Activated T-cell treated with anti-CD3 and anti-CD28 coated beads for 48 hours (primary cell): ENCODE data around the gene MET.
"Not testable (repeated sequence)": the region's sequence is repeated elsewhere in the genome, so short reads cannot be mapped to it uniquely, and the experiment has no call there.

Source experiments
- DNase-seq: peaks from one replicate; pipeline ENCODE4 v3.0.0-alpha.2; 2020; ENCODE audit warnings: low read depth

Gene MET

GRCh38 chr7:116728413-116728812 is 56.4 kb downstream of the MET start:
- no peak for DNase-seq

- no peak for DNase-seq
Measured at GRCh38 chr7:116730097-116731022, 58.4 kb downstream of the MET start.

GRCh38 chr7:116731023-116731395 is 59.0 kb downstream of the MET start:
- DNase-seq, result no peak

GRCh38 chr7:116731445-116732335 is 59.7 kb downstream of the MET start:
- no peak for DNase-seq

GRCh38 chr7:116732788-116733694 is 61.0 kb downstream of the MET start:
- no peak for DNase-seq

- no peak for DNase-seq
Measured at GRCh38 chr7:116733924-116734580, 62.1 kb downstream of the MET start.

- no peak for DNase-seq
Measured at GRCh38 chr7:116734710-116735109, 62.7 kb downstream of the MET start.

- no peak for DNase-seq
Measured at GRCh38 chr7:116736927-116737715, 65.1 kb downstream of the MET start.

GRCh38 chr7:116738378-116738777 is 66.4 kb downstream of the MET start:
- DNase-seq, result no peak

- DNase-seq, result no peak
Measured at GRCh38 chr7:116739307-116739706, 67.3 kb downstream of the MET start.

- DNase-seq, result no peak
Measured at GRCh38 chr7:116740231-116740630, 68.2 kb downstream of the MET start.

- DNase-seq, result no peak
Measured at GRCh38 chr7:116740755-116741462, 68.9 kb downstream of the MET start.

- DNase-seq, result no peak
Measured at GRCh38 chr7:116741625-116742316, 69.8 kb downstream of the MET start.

- DNase-seq, result no peak
Measured at GRCh38 chr7:116742641-116743040, 70.6 kb downstream of the MET start.

- not testable (repeated sequence) for DNase-seq
Measured at GRCh38 chr7:116743835-116744234, 71.8 kb downstream of the MET start.

- not testable (repeated sequence) for DNase-seq
Measured at GRCh38 chr7:116746388-116746787, 74.4 kb downstream of the MET start.

- not testable (repeated sequence) for DNase-seq
Measured at GRCh38 chr7:116751070-116751469, 79.1 kb downstream of the MET start.

- DNase-seq, result no peak
Measured at GRCh38 chr7:116752305-116753074, 80.5 kb downstream of the MET start.
